ENCODE measurements around the gene CACNA1F. TPM values are rescaled to one million over a fixed set of nuclear protein-coding genes. Genes with fewer than 3 reads are reported as not detected.

Gene CACNA1F
- total and polyA plus RNA-seq, 9 of the 15 experiments (the other 6 are each of a cell fraction or from before 2014, with no cell fraction given) = under 0.01 to 0.41 (median 0.03) TPM; not detected in 3

DNA sequence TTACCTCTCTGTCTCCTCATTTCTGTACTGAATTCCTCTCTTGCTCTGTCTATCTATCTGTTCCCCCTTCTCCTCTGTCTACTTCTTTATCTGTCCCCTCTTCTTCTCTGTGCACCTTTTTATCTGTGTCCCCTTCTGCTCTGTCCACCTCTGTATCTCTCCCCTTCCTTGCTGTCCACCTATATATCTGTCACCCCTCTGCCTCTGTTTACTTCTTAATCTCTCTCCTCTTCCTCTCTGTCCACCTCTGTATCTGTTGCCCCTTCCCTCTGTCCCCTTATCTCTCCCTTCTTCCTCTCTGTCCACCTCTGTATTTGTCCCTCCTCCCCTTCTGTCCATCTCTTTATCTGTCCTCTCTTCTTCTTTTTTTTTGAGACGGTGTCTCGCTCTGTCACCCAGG is 11.1 kb upstream of the CACNA1F start (continued):
- TF ChIP-seq, protein P1, sequence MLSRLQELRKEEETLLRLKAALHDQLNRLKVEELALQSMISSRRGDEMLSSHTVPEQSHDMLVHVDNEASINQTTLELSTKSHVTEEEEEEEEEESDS (CRISPR knock-in tag; IDR thresholded peaks at IDR 0.05) = no peak
- TF ChIP-seq E2F5 (CRISPR knock-in tag; IDR thresholded peaks at IDR 0.05) (no peak), COPS2 (conservative IDR thresholded peaks at IDR 0.05) (no peak), PHF20 (IDR thresholded peaks at IDR 0.05; ENCODE audit: partially characterized antibody) (peak; percentile 51), NCOA2 (IDR thresholded peaks at IDR 0.05; ENCODE audit: partially characterized antibody in 2 of 2) (peak in 1 of 2 experiments; percentile 90), GATA2 (CRISPR knock-in tag; IDR thresholded peaks at IDR 0.05) (peak; percentile 75), TBP (optimal IDR thresholded peaks at IDR 0.05; ENCODE audit: low read depth, low read length) (no peak), HIVEP1 (CRISPR knock-in tag; IDR thresholded peaks at IDR 0.05) (no peak), ARID4B (CRISPR knock-in tag; IDR thresholded peaks at IDR 0.05) (no peak), GATAD2B (IDR thresholded peaks at IDR 0.05; ENCODE audit: borderline replicate concordance) (peak; percentile 88), STAT6 (CRISPR knock-in tag; IDR thresholded peaks at IDR 0.05) (no peak)
- TF ChIP-seq, protein P2, sequence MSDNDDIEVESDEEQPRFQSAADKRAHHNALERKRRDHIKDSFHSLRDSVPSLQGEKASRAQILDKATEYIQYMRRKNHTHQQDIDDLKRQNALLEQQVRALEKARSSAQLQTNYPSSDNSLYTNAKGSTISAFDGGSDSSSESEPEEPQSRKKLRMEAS (CRISPR knock-in tag; IDR thresholded peaks at IDR 0.05) = no peak
- TF ChIP-seq, protein P3, sequence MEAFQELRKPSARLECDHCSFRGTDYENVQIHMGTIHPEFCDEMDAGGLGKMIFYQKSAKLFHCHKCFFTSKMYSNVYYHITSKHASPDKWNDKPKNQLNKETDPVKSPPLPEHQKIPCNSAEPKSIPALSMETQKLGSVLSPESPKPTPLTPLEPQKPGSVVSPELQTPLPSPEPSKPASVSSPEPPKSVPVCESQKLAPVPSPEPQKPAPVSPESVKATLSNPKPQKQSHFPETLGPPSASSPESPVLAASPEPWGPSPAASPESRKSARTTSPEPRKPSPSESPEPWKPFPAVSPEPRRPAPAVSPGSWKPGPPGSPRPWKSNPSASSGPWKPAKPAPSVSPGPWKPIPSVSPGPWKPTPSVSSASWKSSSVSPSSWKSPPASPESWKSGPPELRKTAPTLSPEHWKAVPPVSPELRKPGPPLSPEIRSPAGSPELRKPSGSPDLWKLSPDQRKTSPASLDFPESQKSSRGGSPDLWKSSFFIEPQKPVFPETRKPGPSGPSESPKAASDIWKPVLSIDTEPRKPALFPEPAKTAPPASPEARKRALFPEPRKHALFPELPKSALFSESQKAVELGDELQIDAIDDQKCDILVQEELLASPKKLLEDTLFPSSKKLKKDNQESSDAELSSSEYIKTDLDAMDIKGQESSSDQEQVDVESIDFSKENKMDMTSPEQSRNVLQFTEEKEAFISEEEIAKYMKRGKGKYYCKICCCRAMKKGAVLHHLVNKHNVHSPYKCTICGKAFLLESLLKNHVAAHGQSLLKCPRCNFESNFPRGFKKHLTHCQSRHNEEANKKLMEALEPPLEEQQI (IDR thresholded peaks at IDR 0.05) = peak; percentile 96
- TF ChIP-seq, protein P4, sequence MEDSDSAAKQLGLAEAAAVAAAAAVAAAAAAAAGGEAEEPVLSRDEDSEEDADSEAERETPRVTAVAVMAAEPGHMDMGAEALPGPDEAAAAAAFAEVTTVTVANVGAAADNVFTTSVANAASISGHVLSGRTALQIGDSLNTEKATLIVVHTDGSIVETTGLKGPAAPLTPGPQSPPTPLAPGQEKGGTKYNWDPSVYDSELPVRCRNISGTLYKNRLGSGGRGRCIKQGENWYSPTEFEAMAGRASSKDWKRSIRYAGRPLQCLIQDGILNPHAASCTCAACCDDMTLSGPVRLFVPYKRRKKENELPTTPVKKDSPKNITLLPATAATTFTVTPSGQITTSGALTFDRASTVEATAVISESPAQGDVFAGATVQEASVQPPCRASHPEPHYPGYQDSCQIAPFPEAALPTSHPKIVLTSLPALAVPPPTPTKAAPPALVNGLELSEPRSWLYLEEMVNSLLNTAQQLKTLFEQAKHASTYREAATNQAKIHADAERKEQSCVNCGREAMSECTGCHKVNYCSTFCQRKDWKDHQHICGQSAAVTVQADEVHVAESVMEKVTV (CRISPR knock-in tag; IDR thresholded peaks at IDR 0.05) = no peak
